ENCODE results near the gene FAF1. TPM values are rescaled to one million over a fixed set of nuclear protein-coding genes. Genes with fewer than 3 reads are reported as not detected.

FAF1 gene
- total and polyA plus RNA-seq, 4 donors, result 27.2 to 51.6 (median 37.1) TPM

GRCh38 chr1:50414853-50415234, 545.2 kb downstream of the FAF1 start:
- H3K27me3 ChIP-seq (ENCODE audit: control insufficient read depth in 3 of 3, insufficient read depth in 3 of 3, low read length in 2 of 3), result peaks cover 22 to 80% (median 69%) of the 10 kb centered on the region in 3 donors
- DNase-seq, result no peak

GRCh38 chr1:50412813-50413476, 547.1 kb downstream of the FAF1 start:
- no peaks in the 10 kb centered on the region for H3K36me3 ChIP-seq (ENCODE audit: control insufficient read depth in 4 of 4, insufficient read depth in 4 of 4, low read length in 4 of 4)
- H3K4me1 ChIP-seq (ENCODE audit: control insufficient read depth in 5 of 5, insufficient read depth in 5 of 5, low read length in 5 of 5), result peaks cover 0 to 10% (median 0%) of the 10 kb centered on the region in 5 donors
- no peak overlapping the region for H3K9ac ChIP-seq (ENCODE audit: insufficient read depth in 1 of 2, low read length in 2 of 2)
- H3K9me3 ChIP-seq (ENCODE audit: control insufficient read depth in 4 of 4, insufficient read depth in 3 of 4, low read length in 3 of 4), result peaks cover 0 to 19% (median 2%) of the 10 kb centered on the region in 4 donors
- no peak overlapping the region for H3K27ac ChIP-seq (ENCODE audit: low read depth in 1 of 2, low read length in 1 of 2)
- no peak for DNase-seq
- no peak for ATAC-seq (ENCODE audit: insufficient read depth, low FRiP score)
- no peak for TF ChIP-seq CTCF (IDR thresholded peaks at IDR 0.05; ENCODE audit: control extremely low read depth, extremely low read depth)
- no peak overlapping the region for H3K4me3 ChIP-seq
- WGBS, 2 donors, result 85 to 96% methylated on average over 1 of the region's 1 CpG
- H3K27me3 ChIP-seq (ENCODE audit: control insufficient read depth in 3 of 3, insufficient read depth in 3 of 3, low read length in 2 of 3), result peaks cover 14 to 65% (median 54%) of the 10 kb centered on the region in 3 donors

More at GRCh38 chr1:50414853-50415234, 545.2 kb downstream of the FAF1 start:
- no peak for TF ChIP-seq CTCF (IDR thresholded peaks at IDR 0.05; ENCODE audit: control extremely low read depth, extremely low read depth)
- Histone ChIP-seq H3K9me3 (ENCODE audit: control insufficient read depth in 4 of 4, insufficient read depth in 3 of 4, low read length in 3 of 4) (peaks cover 0 to 18% (median 2%) of the 10 kb centered on the region in 4 donors), H3K36me3 (ENCODE audit: control insufficient read depth in 4 of 4, insufficient read depth in 4 of 4, low read length in 4 of 4) (no peaks in the 10 kb centered on the region), H3K27ac (ENCODE audit: low read depth in 1 of 2, low read length in 1 of 2) (no peak overlapping the region), H3K9ac (ENCODE audit: insufficient read depth in 1 of 2, low read length in 2 of 2) (no peak overlapping the region), H3K4me3 (no peak overlapping the region), H3K4me1 (ENCODE audit: control insufficient read depth in 5 of 5, insufficient read depth in 5 of 5, low read length in 5 of 5) (peaks cover 0 to 17% (median 0%) of the 10 kb centered on the region in 5 donors)
- ATAC-seq (ENCODE audit: insufficient read depth, low FRiP score), result no peak
- WGBS, 2 donors, result 34 to 35% methylated on average over 7 of the region's 7 CpGs

DNA sequence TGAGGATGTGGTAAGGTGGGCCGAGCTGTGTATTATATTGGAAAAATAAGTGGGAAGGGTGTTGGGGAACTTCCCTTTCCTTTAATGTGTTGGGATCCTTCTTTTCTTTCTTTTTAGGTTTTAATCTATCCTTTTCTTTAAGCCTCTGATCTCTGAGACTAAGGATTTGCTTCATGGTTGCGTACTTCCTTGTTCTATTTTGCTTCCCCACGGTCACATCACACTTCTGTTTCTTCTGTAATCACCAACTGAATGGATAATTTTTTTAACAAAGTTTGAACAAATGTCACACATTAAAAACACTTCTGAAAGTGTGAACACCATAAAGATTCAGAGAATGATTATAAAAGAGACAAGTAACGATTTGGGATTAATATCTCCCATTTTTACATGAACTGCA, 554.3 kb downstream of the FAF1 start:
- H3K9me3 ChIP-seq (ENCODE audit: control insufficient read depth in 4 of 4, insufficient read depth in 3 of 4, low read length in 3 of 4), result peaks cover 0 to 3% (median 1%) of the 10 kb centered on the region in 4 donors
- H3K36me3 ChIP-seq (ENCODE audit: control insufficient read depth in 4 of 4, insufficient read depth in 4 of 4, low read length in 4 of 4), result no peaks in the 10 kb centered on the region
- TF ChIP-seq CTCF (IDR thresholded peaks at IDR 0.05; ENCODE audit: control extremely low read depth, extremely low read depth), result no peak
- DNase-seq, result no peak
- peaks cover 0 to 2% (median under 1%) of the 10 kb centered on the region in 3 donors for H3K27me3 ChIP-seq (ENCODE audit: control insufficient read depth in 3 of 3, insufficient read depth in 3 of 3, low read length in 2 of 3)
- H3K9ac ChIP-seq (ENCODE audit: insufficient read depth in 1 of 2, low read length in 2 of 2), result no peak overlapping the region
- 79 to 91% methylated on average over 4 of the region's 4 CpGs for WGBS, 2 donors
- no peak overlapping the region for H3K4me3 ChIP-seq
- no peak for ATAC-seq (ENCODE audit: insufficient read depth, low FRiP score)
- no peak overlapping the region for H3K27ac ChIP-seq (ENCODE audit: low read depth in 1 of 2, low read length in 1 of 2)
- H3K4me1 ChIP-seq (ENCODE audit: control insufficient read depth in 5 of 5, insufficient read depth in 5 of 5, low read length in 5 of 5), result no peaks in the 10 kb centered on the region
